Stomach (tissue), 4 donors: ENCODE data around the gene DNAJC1.

Source experiments
- EP300 ChIP-seq: sonication (generic); formaldehyde crosslinking; IDR thresholded peaks from one replicate; pipeline ENCODE4 v1.6.1; 2017; ENCODE audit warnings: antibody characterized with exemption
- POLR2A ChIP-seq, 4 donors: fragments of 450-650 bp; IDR thresholded peaks; one replicate each; pipeline ENCODE4 v1.6.1; 2016; ENCODE audit warnings: antibody characterized with exemption in 4 of 4, control low read depth in 2 of 4, mild to moderate bottlenecking in 1 of 4, moderate library complexity in 1 of 4
- POLR2AphosphoS5 ChIP-seq, 3 donors: sonication (generic); formaldehyde crosslinking; IDR thresholded peaks; one replicate each; pipeline ENCODE4 v1.6.1; 2016; ENCODE audit warnings: antibody characterized with exemption in 3 of 3
- TF ChIP-seq, protein P1 (sequence below), 7 experiments: fragments of 450-650 bp in 4 of 7; fragments of 200-600 bp in 3 of 7; sonication (generic) in 3 of 7; IDR thresholded peaks; one replicate each; pipeline ENCODE4 v1.5.1; 2016 to 2019; ENCODE audit warnings: antibody characterized with exemption in 7 of 7, control low read depth in 2 of 7, mild to moderate bottlenecking in 1 of 7

DNA sequence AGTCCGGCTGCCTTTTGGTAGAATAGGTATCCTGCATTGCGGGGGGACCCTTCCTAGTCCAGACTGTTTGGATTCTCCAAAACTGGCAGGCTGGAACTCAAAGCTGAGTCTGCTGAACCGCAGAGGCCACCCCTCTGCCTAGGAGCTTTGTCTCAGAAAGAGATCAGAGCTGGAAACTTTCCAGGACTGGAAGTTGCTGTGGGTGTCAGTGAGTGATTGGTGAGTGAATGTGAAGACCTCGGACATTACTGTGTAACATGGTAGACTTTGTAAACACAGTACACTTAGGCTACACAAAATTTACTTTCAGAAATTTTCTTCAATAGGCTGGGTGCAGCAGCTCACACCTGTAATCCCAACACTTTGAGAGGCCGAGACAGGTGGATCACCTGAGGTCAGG, 103.8 kb downstream of the DNAJC1 start:
- TF ChIP-seq POLR2AphosphoS5 (IDR thresholded peaks at IDR 0.05) (no peak), POLR2A (IDR thresholded peaks at IDR 0.05) (no peak), EP300 (no peak)
- TF ChIP-seq, protein P1, sequence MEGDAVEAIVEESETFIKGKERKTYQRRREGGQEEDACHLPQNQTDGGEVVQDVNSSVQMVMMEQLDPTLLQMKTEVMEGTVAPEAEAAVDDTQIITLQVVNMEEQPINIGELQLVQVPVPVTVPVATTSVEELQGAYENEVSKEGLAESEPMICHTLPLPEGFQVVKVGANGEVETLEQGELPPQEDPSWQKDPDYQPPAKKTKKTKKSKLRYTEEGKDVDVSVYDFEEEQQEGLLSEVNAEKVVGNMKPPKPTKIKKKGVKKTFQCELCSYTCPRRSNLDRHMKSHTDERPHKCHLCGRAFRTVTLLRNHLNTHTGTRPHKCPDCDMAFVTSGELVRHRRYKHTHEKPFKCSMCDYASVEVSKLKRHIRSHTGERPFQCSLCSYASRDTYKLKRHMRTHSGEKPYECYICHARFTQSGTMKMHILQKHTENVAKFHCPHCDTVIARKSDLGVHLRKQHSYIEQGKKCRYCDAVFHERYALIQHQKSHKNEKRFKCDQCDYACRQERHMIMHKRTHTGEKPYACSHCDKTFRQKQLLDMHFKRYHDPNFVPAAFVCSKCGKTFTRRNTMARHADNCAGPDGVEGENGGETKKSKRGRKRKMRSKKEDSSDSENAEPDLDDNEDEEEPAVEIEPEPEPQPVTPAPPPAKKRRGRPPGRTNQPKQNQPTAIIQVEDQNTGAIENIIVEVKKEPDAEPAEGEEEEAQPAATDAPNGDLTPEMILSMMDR (IDR thresholded peaks at IDR 0.05): no peak
